GM21447 (cell line): ENCODE results near the gene PIAS1.

Experiments
- ATAC-seq: cut with Tn5 transposase; IDR thresholded peaks from one replicate; pipeline ENCODE4 v1.9.1; 2021; ENCODE audit not compliant: unreplicated experiment

PIAS1 gene

DNA sequence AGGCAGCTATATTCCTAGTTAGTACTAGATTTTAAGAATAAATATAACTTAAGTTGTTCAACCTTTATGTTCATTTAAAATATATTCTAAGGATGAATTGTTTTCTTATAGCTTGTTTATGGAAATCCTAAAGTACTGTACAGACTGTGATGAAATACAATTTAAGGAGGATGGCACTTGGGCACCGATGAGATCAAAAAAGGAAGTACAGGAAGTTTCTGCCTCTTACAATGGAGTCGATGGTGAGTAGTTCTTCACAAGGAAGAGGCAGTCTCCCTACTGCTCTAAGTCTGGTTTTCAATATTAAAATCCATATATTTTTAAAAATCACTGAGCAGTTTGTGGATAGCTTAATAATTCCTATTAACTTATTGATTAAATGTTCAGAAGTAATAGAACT lies 121.4 kb downstream of the PIAS1 start:
- ATAC-seq: no peak

DNA sequence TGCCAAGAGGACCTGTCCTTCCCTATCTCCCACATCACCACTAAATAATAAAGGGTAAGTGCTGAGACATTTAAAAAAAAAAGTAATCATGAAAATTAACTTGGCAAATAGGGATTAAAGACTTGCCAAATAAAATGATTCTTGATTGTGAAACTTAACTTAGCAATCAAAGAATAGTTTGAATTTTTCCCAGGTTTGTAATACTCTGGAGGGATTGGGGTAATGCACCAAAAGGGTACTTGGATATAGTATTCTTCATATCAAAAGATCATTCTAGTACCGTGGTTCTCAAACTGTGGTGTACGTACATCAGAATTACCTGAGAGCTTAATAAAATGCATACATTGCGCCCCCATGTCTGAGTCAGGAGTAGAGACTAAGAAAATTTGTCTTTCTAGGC lies 122.5 kb downstream of the PIAS1 start:
- ATAC-seq: no peak

DNA sequence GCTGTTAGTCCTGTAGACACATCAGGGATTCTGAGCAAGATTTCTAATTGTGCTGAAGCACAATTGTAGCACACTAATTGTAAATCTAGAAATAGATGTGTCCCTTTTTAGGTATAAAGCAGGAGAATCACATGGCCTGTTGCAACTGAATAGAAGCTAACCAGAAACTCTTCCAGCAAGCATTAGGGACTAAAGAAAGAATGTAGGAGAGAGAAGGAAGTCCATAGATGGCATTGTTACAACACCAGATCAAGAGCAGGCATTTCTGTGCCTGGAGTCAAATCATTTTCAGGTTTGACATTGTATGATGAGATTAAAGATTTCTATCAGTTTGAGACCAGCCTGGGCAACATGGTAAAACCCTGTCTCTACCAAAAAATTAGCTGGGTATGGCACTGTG lies 123.6 kb downstream of the PIAS1 start:
- ATAC-seq: no peak

DNA sequence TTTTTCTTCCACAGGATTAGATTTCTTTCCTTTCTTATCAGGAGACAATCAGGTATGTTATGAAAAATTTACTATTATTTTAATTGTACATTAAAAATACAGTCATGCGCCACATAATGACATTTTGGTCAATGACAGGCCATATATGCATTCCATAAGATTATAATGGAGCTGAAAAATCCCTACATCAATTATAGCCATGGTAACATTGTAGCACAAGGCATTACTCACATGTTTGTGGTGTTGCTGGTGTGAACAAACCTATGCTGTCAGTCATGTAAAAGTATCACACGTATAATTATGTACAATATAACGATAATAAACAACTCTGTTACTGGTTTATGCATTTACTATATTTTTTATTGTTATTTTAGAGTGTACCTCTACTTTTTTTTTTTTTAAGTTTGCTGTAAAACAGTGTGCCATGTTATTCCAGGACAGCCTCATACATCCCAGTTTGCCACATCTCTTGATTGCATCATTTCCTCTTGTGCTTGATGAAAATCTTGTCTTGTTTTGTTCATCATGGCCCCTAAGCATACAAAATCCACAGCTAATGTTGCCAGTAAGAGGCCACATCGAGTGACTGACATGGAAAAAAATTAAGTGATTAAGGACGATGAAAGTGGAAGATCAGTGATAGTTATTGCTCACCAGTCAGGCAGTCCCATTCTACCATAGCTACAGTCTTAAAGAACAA lies 129.7 kb downstream of the PIAS1 start:
- no peak for ATAC-seq

DNA sequence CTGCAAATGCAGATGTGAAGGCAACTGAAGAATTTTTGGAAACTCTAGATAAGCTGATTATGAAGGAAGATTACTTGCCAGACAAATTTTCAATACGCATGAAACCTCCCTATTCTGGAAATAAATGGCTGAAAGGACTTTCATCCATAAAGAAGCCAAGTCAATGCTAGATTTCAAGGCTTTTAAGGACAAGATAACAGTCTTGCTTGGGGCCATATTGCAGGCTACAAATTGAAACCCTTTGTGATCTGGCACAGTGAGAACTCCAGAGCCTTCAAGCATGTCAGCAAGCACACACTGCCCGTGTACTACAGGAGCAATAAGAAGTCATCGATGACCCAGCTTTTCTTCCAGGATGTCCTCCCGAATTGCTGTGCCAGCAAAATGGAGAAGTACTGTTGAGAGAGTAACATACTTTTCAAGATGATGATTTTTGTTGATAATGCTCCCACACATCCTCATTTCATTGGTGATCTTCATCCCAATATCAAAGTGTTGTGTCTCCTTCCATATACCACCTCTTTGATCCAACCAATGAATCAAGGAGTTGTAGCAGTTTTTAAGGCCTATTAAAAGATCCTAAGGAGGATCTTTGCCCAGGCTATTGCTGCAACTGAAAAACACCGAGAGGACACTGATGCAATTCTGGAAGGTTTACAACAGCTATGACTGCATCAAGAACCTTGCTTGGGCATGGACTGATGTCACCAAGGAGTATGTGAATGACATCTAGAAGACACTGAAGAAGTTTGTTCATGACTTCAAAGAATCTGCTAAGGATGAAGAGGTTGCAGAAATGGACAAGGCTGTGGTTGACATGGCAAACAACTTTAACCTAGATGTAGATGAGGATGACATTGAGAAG lies 130.7 kb downstream of the PIAS1 start:
- no peak for ATAC-seq

DNA sequence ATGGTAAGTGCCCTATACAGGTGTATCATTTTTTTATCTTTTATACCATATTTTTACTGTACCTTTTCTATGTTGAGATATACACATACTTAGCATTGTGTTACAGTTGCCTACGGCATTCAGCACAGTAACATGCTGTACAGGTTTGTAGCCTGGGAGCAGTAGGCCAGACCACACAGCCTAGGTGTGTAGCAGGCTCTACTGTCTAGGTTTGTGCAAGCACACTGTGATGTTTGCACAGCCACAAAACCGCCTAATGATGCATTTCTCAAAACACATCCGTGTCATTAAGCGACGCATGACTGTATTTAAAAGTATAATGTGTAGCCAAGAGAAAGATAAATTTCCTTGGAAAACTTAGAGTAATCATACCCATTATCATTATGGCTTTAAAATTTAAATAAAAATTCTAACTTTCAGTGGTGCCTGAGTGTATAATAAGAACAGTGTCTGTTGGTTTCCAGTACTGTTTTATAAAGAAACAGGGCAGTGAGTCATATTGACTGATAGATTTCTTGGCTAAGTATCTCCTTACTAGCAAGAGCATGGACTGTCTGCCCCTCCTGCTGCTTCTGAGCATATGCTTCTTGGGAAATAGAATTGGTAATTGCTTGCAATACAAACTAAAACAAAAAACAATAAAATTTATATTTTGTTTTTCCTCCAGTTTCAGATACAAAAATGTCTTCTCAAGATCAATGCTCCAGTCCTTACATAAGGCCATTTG lies 132.7 kb downstream of the PIAS1 start:
- ATAC-seq: no peak

DNA sequence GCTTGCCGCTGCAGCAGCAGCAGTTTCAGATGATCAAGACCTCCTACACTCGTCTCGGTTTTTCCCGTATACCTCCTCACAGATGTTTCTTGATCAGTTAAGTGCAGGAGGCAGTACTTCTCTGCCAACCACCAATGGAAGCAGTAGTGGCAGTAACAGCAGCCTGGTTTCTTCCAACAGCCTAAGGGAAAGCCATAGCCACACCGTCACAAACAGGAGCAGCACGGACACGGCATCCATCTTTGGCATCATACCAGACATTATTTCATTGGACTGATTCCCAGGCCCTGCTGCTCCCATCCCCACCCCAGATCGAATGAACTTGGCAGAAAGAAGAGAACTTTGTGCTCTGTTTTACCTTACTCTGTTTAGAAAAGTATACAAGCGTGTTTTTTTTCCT lies 133.4 kb downstream of the PIAS1 start:
- ATAC-seq: no peak

DNA sequence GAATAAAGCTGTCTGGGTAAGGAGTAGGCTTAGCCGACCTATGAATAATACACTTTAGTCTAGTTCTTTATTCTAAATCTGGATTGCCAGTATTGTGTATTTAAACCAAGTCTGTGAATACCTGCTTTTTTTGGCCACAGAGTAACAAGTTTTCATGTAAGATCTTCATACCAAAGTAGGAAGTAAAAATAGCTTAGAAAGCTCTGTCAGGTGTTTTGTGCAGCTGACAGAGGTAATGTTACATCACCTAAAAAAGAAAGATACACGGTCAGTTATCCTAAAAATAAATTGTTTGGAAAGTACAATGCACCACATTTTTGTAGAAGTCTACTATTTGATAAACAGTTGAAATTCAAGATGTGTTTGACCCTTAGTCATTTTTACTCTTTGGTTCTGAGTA lies 134.5 kb downstream of the PIAS1 start:
- ATAC-seq: no peak

DNA sequence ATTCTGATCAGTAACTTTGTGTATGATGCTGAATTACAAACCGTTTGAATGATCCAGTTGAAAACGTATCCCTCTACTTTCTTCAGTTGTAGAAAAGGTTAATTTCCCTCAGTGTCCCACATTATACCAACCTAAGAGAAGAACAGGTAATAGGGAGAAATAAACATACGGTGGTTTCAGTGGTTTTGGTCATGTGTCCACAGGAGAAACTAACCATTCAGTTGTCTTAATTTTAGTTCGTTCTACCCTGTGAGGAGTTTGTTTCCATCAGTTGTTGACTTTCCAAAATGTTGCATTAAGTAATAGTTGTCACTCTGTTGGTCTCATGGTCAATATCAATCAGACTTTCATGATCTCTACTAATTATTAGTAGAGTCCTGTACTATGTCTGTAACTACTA lies 135.9 kb downstream of the PIAS1 start:
- ATAC-seq: no peak

DNA sequence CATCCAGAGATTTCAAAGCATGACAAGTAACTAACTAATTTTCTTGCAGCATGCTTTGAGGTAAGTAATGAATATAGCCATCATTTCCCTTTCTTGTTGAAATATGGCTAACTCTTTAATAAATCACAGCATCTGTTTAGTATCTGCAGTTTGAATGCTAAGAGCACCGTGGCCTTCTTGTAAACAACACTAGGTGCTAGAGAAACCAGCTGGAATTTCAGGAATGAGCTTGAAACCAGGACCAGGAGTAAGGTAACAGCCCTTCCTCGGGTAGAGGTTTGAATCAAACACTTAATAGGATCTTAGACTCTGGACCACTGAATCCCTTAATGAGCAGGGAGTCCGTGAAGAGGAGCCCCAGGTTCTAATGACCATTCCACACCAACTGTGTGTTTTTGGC lies 137.4 kb downstream of the PIAS1 start:
- no peak for ATAC-seq

DNA sequence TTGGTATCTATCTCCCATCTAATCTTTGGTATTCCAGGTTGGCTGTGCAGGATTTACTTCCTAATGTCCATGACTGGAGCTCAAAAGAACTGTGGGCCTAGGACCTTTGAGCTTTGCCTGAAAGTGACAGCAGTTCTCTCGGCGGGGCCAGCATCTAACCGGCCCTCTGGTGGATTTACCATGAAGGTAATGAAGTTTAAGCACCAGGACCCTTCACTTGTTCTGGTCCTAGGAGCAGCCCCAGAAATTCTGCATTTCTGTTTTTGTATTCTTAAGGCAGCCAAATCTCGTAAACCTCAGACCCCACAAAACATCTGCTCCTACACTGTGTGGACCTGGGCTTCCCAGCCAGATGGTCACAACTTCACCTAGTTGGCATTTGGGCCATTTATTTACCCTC lies 138.0 kb downstream of the PIAS1 start:
- ATAC-seq: no peak

DNA sequence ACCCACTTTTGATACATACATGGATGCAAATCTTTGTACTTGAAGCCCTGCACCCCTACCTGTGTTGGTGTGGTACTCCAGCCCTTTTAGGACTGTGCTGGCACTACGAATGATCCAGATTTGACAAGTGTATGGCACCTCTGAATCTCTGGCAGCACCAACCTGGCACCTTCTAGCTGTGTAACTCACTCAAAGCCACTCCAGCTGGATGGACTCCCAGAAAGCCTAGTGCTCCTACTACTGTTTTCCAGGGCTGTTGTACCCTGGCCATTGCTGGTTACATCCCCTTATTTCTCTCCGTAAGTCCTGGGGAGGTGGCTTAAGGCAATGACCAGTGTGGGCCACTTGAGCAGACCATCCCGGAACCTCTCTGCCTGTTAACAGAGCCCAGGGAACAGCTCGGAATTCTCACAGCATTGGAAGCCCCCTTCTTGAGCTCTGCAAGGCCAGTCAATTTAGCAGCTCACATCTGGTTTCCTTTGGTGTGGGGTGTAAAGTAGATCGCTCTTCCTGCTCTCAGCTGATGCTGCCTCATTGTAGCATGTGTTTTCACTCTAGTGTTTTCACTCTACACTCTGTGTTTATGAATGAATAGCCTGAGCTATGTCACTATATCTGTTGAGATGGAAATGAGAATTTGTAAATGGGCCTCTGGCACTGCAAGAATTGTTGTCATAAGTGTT lies 138.8 kb downstream of the PIAS1 start:
- ATAC-seq: no peak

DNA sequence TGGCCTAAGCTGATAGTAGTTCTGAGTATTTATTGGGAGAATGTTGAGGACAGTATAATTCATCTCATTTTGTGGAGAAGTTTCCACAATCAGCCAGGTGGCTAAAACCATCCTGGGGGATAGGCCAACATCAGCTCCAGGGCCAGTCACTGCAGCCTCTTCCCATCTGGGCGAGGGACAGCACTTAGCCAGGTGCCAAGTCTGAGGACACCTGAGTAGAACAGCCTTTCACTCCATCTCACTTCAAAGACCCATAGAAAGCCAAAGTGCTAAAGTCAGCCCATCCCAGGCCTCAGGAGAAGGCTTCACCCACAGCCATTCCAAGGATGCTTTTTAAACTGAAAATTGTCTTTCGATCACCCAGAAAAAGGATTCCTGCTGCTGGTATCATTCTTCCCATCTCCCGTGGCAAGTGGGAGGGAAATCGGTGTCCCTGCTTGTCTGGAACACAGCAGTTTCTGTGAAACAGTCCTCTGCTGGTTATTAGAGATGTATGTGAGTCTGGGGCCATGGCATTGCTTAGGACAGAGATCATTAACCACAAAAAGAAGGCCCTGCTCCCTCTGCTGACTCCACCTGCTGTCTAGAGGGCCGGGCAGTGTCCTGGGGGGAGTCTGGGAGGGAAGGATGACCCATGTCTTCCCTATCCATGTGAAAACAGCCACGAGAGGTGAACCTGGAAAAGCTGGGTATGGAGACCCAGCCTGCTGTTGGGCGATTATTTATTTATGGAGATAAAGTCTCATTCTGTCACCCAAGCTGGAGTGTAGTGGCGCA lies 141.4 kb downstream of the PIAS1 start:
- ATAC-seq: no peak

DNA sequence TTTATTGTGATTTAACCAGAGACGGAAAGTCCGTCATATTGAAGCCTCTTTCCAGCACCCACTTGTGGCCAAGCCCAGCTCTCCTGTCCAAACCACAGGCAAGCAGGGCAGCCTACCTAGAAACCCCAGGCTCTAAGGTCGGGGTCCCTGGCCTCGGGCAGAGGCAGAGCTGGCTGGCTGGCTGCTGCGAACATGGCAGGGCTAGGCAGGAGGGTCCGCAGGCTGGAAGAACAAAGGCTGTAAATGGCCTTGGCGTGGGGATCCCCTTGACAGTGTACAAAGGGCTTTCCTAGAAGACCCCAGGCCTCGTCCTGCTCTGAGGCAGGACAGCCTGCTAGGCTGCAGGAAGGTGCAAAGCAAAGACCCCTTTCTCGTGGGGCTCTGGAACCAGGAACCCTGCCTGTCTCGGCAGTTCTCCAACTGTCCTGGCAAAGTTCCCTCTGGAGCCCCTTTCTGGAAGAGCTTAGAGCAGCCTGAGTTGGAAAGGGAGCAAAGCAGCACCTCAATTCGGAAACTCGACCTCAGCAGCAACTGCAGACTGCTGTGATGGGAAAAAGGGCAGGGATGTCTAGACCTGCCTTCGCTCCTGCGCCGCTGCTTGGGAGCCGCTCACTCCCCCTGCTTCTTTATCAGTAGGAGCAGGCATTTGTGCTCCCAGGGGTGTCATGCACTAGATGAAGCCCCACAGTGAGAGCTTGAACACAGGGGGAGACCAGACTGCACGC lies 142.5 kb downstream of the PIAS1 start:
- no peak for ATAC-seq

DNA sequence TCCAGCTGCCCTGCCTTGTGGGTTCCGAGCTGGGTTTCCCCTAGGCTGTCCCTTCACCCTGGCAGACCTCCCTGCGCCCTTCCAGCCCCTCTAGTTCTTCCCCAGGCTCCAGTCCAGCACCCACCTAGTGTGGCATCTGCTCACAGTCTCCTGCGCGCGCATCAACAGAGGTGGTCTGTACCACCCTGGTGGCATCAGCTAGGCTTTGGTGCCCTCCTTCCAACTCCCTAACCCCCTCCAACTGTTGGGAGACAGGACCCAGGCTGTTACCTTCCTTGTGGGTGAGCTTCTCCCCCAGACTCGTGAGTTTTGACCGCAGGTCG lies 143.0 kb downstream of the PIAS1 start:
- ATAC-seq: no peak

DNA sequence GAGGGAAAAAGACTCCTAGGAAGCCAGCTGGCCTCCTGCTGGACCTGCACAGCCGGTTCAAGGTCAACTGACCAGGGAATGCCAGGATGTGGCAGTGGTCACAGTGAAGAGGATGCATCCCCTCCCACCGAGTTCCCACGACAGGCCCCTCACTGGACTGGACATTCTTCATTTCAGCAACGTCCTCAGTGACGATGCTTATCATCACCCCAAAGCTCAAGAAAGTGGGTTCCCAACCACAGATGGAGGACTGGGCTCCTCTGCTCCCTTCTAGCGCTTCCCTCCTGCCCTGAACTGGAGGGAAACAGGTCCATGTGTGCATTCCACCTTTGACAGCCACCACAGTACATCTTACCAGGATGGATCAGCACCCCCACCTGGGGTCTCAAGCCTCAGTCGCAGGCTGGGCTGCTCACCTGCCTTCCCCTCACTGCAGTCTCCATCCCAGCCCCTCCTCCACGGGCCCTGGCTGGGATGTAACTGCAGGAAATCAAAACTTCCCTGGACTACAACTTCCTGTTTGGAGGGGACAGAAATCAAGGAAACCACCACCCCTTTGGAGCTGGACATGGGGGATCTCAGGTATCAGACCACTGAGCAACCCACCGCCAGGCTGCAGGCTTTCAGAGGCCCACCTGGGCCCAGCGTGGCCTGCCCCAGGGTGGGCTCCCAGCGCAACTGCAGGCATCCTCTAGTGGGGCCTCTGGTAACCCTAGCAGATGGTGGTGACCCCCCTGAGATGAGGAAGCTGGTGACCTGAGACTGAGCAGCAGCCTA lies 143.7 kb downstream of the PIAS1 start:
- ATAC-seq: no peak

DNA sequence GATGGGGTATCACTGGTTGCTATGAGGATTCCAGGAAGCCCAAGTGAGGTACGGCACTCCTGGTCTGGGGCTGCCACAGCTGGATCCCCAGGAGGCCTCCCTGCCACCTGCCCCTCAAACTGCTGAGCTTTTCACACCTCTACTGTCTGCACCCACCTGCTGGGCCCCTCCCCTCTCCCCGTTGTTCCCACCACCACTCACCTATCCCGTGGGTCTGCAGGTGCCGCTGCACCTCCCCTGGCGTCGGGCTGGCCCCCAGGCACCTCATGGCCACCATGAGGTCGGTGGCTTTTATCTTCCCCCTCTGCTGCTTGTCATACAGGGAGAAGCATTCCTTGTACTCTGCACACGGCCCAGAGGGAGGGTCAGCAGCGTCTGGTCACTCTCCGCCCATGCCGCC lies 145.2 kb downstream of the PIAS1 start:
- ATAC-seq: no peak

DNA sequence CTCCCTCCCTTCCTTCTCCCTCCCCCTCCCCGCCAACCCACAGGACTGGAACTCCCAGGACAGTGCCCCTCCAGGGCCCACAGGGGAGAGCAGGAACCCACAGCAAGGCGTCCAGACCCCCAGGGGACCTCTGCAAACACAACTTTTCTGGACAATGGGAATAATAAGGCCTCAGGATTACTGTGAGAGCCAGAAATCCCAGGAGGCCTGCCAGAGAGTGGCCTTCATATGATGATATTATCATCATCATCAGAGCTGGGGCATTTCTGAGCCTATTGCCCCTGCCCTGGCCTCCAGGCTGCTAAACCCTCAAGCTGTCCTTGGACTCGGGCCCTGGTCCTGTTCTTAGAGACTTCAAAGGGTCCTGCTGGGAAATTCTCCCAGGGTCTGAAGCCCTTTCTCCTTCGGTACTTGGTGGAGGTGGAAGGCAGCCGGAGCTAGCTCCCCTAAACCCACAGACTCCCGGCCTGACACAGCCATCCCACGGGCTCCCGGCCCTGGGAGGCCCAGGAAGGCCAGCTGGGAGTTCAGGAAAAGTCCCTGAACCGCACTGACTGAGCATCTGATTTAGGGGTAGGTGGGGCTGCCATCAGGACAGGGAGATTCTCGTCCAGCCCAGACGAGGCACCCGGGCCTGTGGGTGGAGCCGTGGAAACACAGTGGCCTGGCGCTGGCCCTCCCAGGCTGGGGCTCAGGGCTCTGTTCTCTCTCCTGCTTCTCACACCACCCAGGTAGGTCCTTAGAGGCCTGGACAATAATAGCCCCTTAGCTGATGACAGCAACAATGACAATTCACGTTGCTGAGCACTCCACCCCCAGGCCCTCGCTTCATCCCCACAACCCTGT lies 146.1 kb downstream of the PIAS1 start:
- ATAC-seq: no peak
